ENCODE results near the gene MRGPRE.

The MRGPRE gene

DNA sequence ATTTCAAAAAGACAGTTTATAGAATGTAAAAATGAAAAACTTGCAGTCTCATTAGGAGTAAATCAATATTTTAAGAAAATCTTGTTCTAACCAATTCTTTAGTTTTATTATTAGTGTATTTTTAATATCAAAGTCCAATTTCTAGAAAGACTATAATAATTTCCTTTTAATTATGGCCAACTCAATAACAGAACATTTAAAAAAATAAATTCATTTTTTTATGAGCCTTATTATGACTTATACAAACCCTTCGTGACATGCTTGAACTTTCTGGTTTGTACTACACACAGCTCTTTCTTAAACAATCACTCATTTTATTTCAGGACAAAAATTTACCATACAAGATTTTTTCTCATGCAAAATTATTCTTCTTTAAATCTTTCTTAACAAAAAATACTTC is 11.7 kb upstream of the MRGPRE start:
- DNase-seq (ENCODE audit: extremely low read depth, low read depth): no peak
- TF ChIP-seq, protein P1, sequence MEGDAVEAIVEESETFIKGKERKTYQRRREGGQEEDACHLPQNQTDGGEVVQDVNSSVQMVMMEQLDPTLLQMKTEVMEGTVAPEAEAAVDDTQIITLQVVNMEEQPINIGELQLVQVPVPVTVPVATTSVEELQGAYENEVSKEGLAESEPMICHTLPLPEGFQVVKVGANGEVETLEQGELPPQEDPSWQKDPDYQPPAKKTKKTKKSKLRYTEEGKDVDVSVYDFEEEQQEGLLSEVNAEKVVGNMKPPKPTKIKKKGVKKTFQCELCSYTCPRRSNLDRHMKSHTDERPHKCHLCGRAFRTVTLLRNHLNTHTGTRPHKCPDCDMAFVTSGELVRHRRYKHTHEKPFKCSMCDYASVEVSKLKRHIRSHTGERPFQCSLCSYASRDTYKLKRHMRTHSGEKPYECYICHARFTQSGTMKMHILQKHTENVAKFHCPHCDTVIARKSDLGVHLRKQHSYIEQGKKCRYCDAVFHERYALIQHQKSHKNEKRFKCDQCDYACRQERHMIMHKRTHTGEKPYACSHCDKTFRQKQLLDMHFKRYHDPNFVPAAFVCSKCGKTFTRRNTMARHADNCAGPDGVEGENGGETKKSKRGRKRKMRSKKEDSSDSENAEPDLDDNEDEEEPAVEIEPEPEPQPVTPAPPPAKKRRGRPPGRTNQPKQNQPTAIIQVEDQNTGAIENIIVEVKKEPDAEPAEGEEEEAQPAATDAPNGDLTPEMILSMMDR (IDR thresholded peaks at IDR 0.05; ENCODE audit: low read depth, low read length, missing control alignments): no peak

DNA sequence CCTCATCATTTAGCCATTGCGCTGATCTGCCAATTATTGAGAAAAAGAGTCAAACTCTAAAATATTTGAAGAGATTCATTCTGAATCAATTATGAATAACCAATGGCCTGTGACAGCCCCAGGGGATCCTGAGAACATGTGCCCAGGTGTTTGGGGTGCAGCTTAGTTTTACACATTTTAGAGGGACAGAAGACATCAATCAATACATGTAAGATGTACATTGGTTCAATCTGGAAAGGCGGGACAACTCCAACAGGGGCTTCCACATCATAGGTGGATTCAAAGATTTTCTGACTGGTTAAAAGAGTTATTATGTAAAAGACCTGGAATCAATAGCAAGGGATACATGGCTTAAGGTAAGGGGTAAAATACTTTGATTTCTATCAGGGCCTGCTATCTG is 4.9 kb upstream of the MRGPRE start:
- no peak overlapping the region for H3K4me3 ChIP-seq (replicated peaks; ENCODE audit: low read depth, low read length)
- TF ChIP-seq, protein P1 (IDR thresholded peaks at IDR 0.05; ENCODE audit: low read depth, low read length, missing control alignments): no peak
- no peak for DNase-seq (ENCODE audit: extremely low read depth, low read depth)

More for the DNA sequence above, 11.7 kb upstream of the MRGPRE start:
- H3K4me3 ChIP-seq (replicated peaks; ENCODE audit: low read depth, low read length): no peak overlapping the region

- DNase-seq (ENCODE audit: extremely low read depth, low read depth): no peak
- TF ChIP-seq, protein P1 (IDR thresholded peaks at IDR 0.05; ENCODE audit: low read depth, low read length, missing control alignments): no peak
- H3K4me3 ChIP-seq (replicated peaks; ENCODE audit: low read depth, low read length): no peak overlapping the region
Observed at GRCh38 chr11:3234846-3235245, 2.6 kb upstream of the MRGPRE start.

DNA sequence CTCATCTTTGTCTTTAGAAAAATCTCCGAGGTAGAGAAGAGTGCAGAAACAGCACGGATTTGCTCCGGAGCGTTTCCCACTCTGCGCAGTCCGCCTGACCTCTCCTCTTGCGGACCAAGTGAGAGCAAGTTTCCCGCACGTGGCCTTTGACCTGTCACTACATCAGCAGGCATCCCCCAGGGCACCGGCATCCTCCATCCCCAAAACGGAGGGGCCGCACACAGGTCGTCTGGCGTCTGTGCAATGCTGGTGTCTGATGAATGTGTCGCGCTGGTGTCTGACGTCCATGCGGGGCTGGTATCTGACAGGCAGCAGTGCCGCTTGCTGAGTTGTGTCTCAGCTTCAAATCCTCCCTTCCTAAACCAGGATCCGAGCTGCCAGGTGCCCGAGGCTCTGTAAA is 739 bp upstream of the MRGPRE start:
- H3K4me3 ChIP-seq (replicated peaks; ENCODE audit: low read depth, low read length): no peak overlapping the region
- TF ChIP-seq, protein P1 (IDR thresholded peaks at IDR 0.05; ENCODE audit: low read depth, low read length, missing control alignments): no peak
- DNase-seq (ENCODE audit: extremely low read depth, low read depth): no peak

- DNase-seq (ENCODE audit: extremely low read depth, low read depth): no peak
- no peak overlapping the region for H3K4me3 ChIP-seq (replicated peaks; ENCODE audit: low read depth, low read length)
- TF ChIP-seq, protein P1 (IDR thresholded peaks at IDR 0.05; ENCODE audit: low read depth, low read length, missing control alignments): no peak
Observed at GRCh38 chr11:3231550-3231850, 717 bp downstream of the MRGPRE start.

GRCh38 chr11:3230636-3231549 is 1.3 kb downstream of the MRGPRE start:
- TF ChIP-seq, protein P1 (IDR thresholded peaks at IDR 0.05; ENCODE audit: low read depth, low read length, missing control alignments): no peak
- no peak overlapping the region for H3K4me3 ChIP-seq (replicated peaks; ENCODE audit: low read depth, low read length)
- DNase-seq (ENCODE audit: extremely low read depth, low read depth): no peak

All from HFF-Myc (cell line).